Neural progenitor cell (in vitro differentiated cells): ENCODE results near the gene RXFP1. TPM values are rescaled to one million over a fixed set of nuclear protein-coding genes. Genes with fewer than 3 reads are reported as not detected.

Source experiments
- DNase-seq: peaks from one replicate; pipeline ENCODE4 v3.0.0-alpha.2; 2016; ENCODE audit warnings: low spot score
- H2AFZ ChIP-seq: fragments of 200-600 bp; sonication (generic); replicated peaks from 2 replicates; pipeline ENCODE4 v1.6.1; 2016; ENCODE audit warnings: antibody characterized with exemption
- H3F3A ChIP-seq: fragments of 200-600 bp; sonication (generic); 2 replicates; pipeline ENCODE4 v1.6.1; 2016; ENCODE audit warnings: antibody characterized with exemption, low read depth
- H3K27ac ChIP-seq: fragments of 200-600 bp; sonication (generic); 2 replicates; pipeline ENCODE4 v1.5.1; 2016; ENCODE audit warnings: mild to moderate bottlenecking
- H3K27me3 ChIP-seq: fragments of 200-600 bp; sonication (generic); 2 replicates; pipeline ENCODE4 v1.6.1; 2016; ENCODE audit warnings: mild to moderate bottlenecking, moderate library complexity
- H3K36me3 ChIP-seq: fragments of 200-600 bp; sonication (generic); 2 replicates; pipeline ENCODE4 v1.5.1; 2016
- H3K4me1 ChIP-seq: fragments of 200-600 bp; sonication (generic); 2 replicates; pipeline ENCODE4 v1.6.1; 2016; ENCODE audit warnings: mixed run types
- H3K4me2 ChIP-seq: fragments of 200-600 bp; sonication (generic); 2 replicates; pipeline ENCODE4 v1.6.1; 2016
- H3K4me3 ChIP-seq: fragments of 200-600 bp; sonication (generic); 2 replicates; pipeline ENCODE4 v1.5.1; 2016
- H3K79me2 ChIP-seq: fragments of 200-600 bp; sonication (generic); 2 replicates; pipeline ENCODE4 v1.6.1; 2016; ENCODE audit warnings: low read depth
- H3K9ac ChIP-seq: fragments of 200-600 bp; sonication (generic); 2 replicates; pipeline ENCODE4 v1.6.1; 2016
- H3K9me3 ChIP-seq: fragments of 200-600 bp; sonication (generic); 2 replicates; pipeline ENCODE4 v1.5.1; 2016; ENCODE audit warnings: low read depth
- H4K20me1 ChIP-seq: fragments of 200-600 bp; sonication (generic); 2 replicates; pipeline ENCODE4 v1.6.1; 2016; ENCODE audit warnings: low read depth
- H3K27ac Mint-ChIP-seq: 3 replicates; pipeline ENCODE4 v1.8.0; 2021; ENCODE audit warnings: mixed read lengths
- H3K27me3 Mint-ChIP-seq: 2 replicates; pipeline ENCODE4 v1.8.0; 2022; ENCODE audit warnings: low read depth, mild to moderate bottlenecking, inconsistent platforms, moderate library complexity, mixed read lengths; ENCODE audit not compliant: insufficient read depth
- H3K36me3 Mint-ChIP-seq: 3 replicates; pipeline ENCODE4 v1.8.0; 2021; ENCODE audit warnings: mixed read lengths
- H3K4me1 Mint-ChIP-seq: 3 replicates; pipeline ENCODE4 v1.8.0; 2021; ENCODE audit warnings: mixed read lengths
- H3K4me3 Mint-ChIP-seq: 3 replicates; pipeline ENCODE4 v1.8.0; 2021; ENCODE audit warnings: mild to moderate bottlenecking, moderate library complexity, mixed read lengths
- H3K9me3 Mint-ChIP-seq: 3 replicates; pipeline ENCODE4 v1.8.0; 2020; ENCODE audit warnings: mixed read lengths
- CTCF ChIP-seq: fragments of 200-600 bp; sonication (generic); IDR thresholded peaks from 2 replicates; pipeline ENCODE4 v1.5.1; 2017; ENCODE audit warnings: antibody characterized with exemption, mild to moderate bottlenecking
- EZH2 ChIP-seq: fragments of 200-600 bp; sonication (generic); IDR thresholded peaks from 2 replicates; pipeline ENCODE4 v1.6.1; 2017; ENCODE audit warnings: antibody characterized with exemption, mild to moderate bottlenecking, moderate library complexity
- EZH2phosphoT487 ChIP-seq: fragments of 200-600 bp; sonication (generic); IDR thresholded peaks from 2 replicates; pipeline ENCODE4 v1.6.1; 2017; ENCODE audit warnings: antibody characterized with exemption
- total RNA-seq: library from RNA; depleted of rRNA; stranded (reverse); fragments of >200 nt; gene quantifications from 2 replicates; pipeline ENCODE4 v1.2.3, GENCODE V29; 2015; ENCODE audit warnings: low replicate concordance

Gene RXFP1
- total RNA-seq, 1 donor from 2014 or later = not detected

DNA sequence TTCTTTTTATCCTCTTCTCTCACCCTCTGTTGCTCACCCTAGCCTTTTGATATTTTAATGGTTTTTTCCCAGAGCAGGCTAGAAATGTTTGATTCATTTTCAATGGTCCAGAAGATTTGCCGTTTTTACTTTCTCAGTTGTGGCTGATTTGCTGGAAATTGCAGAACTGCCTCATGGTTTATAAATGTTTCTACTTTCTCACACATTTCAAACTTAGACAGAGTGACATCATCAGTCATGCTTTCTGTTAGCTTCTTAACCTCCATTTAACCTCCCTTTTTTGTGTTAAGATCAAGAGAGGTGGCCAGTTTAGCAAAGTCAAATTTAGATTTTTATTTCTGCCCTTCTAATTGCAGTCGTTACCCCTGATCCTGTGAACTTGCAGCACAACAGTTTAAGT lies 8.7 kb downstream of the RXFP1 start:
- no peak for TF ChIP-seq EZH2phosphoT487
- TF ChIP-seq CTCF = no peak
- no peak for TF ChIP-seq EZH2
- H3K4me1 ChIP-seq = peaks cover 6% of the 10 kb centered on the region
- H3F3A ChIP-seq = no peaks in the 10 kb centered on the region
- no peaks in the 10 kb centered on the region for H3K79me2 ChIP-seq
- no peak for DNase-seq
- no peak overlapping the region for H3K4me2 ChIP-seq
- no peak overlapping the region for H2AFZ ChIP-seq
- no peak overlapping the region for H3K4me3 ChIP-seq
- Mint-ChIP-seq H3K4me3 (no peak overlapping the region), H3K27ac (no peak overlapping the region), H3K9me3 (no peaks in the 10 kb centered on the region), H3K27me3 (no peaks in the 10 kb centered on the region), H3K4me1 (peaks cover 6% of the 10 kb centered on the region), H3K36me3 (no peaks in the 10 kb centered on the region)
- H3K9me3 ChIP-seq = no peaks in the 10 kb centered on the region
- H4K20me1 ChIP-seq = no peaks in the 10 kb centered on the region
- no peaks in the 10 kb centered on the region for H3K27me3 ChIP-seq
- no peaks in the 10 kb centered on the region for H3K36me3 ChIP-seq
- no peak overlapping the region for H3K9ac ChIP-seq
- H3K27ac ChIP-seq = no peak overlapping the region

DNA sequence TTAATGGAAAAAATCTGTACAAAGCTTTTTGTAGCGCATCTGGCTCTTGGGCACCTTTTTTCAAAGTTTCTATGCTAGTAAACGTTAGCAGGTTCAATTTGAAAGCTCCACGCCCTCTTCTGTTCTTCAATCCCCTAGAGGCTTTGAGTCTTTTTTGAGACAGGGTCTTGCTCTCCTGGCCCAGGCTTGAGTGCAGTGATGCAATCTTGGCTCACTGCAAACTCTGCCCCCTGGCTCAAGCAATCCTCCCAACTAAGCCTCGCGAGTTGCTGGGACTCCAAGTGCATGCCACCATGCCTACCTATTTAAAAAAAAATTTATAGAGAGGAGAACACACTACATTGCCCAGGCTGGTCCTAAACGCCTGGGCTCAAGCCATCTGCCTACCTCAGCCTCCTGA lies 9.2 kb downstream of the RXFP1 start:
- H3K27ac Mint-ChIP-seq = no peak overlapping the region

DNA sequence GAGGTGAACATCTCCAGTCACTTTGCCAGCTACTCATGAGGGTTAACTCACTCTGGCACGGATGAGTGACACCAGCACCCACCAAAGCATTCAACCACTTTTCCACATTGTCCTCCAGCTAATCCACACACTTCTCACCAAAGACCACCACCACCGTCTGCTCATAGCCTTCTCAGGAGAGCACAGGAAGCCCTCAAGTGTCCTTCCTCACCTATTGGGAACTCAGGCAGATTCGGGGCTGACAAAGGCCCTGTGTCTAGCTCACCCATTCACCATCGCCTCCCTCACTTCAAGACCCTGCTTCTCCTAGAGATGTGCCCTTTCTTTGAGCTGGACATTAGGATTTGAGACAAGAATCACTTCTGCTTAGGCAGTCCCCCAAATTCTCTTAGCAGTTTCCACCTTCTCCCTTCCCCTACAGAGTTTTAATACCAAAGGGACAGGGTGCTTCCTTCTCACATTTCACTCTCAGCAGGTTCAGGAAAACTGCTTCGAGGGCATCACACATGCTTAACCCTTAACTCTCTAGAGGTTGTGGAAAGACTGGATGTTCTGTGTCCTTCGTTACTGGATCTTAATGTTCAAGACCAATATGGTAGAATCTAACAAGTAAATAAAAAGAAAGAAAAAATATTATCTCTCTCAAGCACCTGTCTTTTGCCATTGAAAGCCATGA lies 11.0 kb downstream of the RXFP1 start:
- Histone ChIP-seq H3F3A (no peaks in the 10 kb centered on the region), H3K27ac (no peak overlapping the region), H3K36me3 (no peaks in the 10 kb centered on the region), H3K4me2 (no peak overlapping the region), H3K27me3 (no peaks in the 10 kb centered on the region), H3K9ac (no peak overlapping the region), H3K4me1 (peaks cover 6% of the 10 kb centered on the region), H4K20me1 (no peaks in the 10 kb centered on the region), H3K79me2 (no peaks in the 10 kb centered on the region), H3K9me3 (no peaks in the 10 kb centered on the region), H2AFZ (peak overlapping the region; percentile 73), H3K4me3 (no peak overlapping the region)
- H3K27ac Mint-ChIP-seq = no peak overlapping the region
- H3K4me1 Mint-ChIP-seq = peaks cover 6% of the 10 kb centered on the region
- no peaks in the 10 kb centered on the region for H3K36me3 Mint-ChIP-seq
- no peak for DNase-seq
- H3K4me3 Mint-ChIP-seq = no peak overlapping the region
- no peak for TF ChIP-seq CTCF
- TF ChIP-seq EZH2 = no peak
- TF ChIP-seq EZH2phosphoT487 = no peak
- no peaks in the 10 kb centered on the region for H3K27me3 Mint-ChIP-seq
- no peaks in the 10 kb centered on the region for H3K9me3 Mint-ChIP-seq

More for the DNA sequence above, 9.2 kb downstream of the RXFP1 start:
- Histone ChIP-seq H3K4me3 (no peak overlapping the region), H3K27me3 (no peaks in the 10 kb centered on the region), H3K4me1 (peaks cover 6% of the 10 kb centered on the region), H3K79me2 (no peaks in the 10 kb centered on the region), H3K4me2 (no peak overlapping the region), H3F3A (no peaks in the 10 kb centered on the region), H3K36me3 (no peaks in the 10 kb centered on the region), H3K27ac (no peak overlapping the region), H3K9ac (no peak overlapping the region), H2AFZ (no peak overlapping the region), H4K20me1 (no peaks in the 10 kb centered on the region), H3K9me3 (no peaks in the 10 kb centered on the region)
- H3K36me3 Mint-ChIP-seq = no peaks in the 10 kb centered on the region
- no peaks in the 10 kb centered on the region for H3K27me3 Mint-ChIP-seq
- no peaks in the 10 kb centered on the region for H3K9me3 Mint-ChIP-seq
- H3K4me3 Mint-ChIP-seq = no peak overlapping the region
- TF ChIP-seq EZH2 (no peak), CTCF (no peak), EZH2phosphoT487 (no peak)
- peaks cover 6% of the 10 kb centered on the region for H3K4me1 Mint-ChIP-seq
- DNase-seq = no peak
